GM12875 (cell line): ENCODE data around the gene YIPF5.
A peak's percentile ranks its signal among the peaks of the same experiment; 100 is the strongest.

Experiments used
- H3K4me3 ChIP-seq: one replicate; pipeline ENCODE4 v1.5.1; 2011; ENCODE audit warnings: low read depth, low read length, control low read depth
- CTCF ChIP-seq: IDR thresholded peaks from 2 replicates; pipeline ENCODE4 v1.5.1; 2011; ENCODE audit warnings: low read depth, mild to moderate bottlenecking, control low read depth, inconsistent platforms, low read length, moderate library complexity, borderline replicate concordance; ENCODE audit not compliant: insufficient read depth

YIPF5 gene

GRCh38 chr5:144156767-144157171 lies 13.7 kb downstream of the YIPF5 start:
- no peak overlapping the region for H3K4me3 ChIP-seq
- no peak for TF ChIP-seq CTCF

- no peak overlapping the region for H3K4me3 ChIP-seq
- no peak for TF ChIP-seq CTCF
Measured at GRCh38 chr5:144151026-144151425, 19.4 kb downstream of the YIPF5 start.

GRCh38 chr5:144144956-144145751 lies 25.3 kb downstream of the YIPF5 start:
- no peak for TF ChIP-seq CTCF
- H3K4me3 ChIP-seq, result no peak overlapping the region

GRCh38 chr5:144143625-144144024 lies 26.8 kb downstream of the YIPF5 start:
- H3K4me3 ChIP-seq, result no peak overlapping the region
- TF ChIP-seq CTCF, result no peak

GRCh38 chr5:144142824-144143162 lies 27.7 kb downstream of the YIPF5 start:
- no peak for TF ChIP-seq CTCF

GRCh38 chr5:144142139-144142823 lies 28.2 kb downstream of the YIPF5 start:
- peak; percentile 61; the same call in 1 of the 2 replicates for TF ChIP-seq CTCF
- no peak overlapping the region for H3K4me3 ChIP-seq

More at GRCh38 chr5:144142824-144143162, 27.7 kb downstream of the YIPF5 start:
- H3K4me3 ChIP-seq, result no peak overlapping the region

- no peak overlapping the region for H3K4me3 ChIP-seq
- no peak for TF ChIP-seq CTCF
Measured at GRCh38 chr5:144141585-144141984, 28.9 kb downstream of the YIPF5 start.
